Skin of body (tissue), 2 donors: Measurements from ENCODE around the gene FOXC2. TPM values are rescaled to one million over a fixed set of nuclear protein-coding genes. Genes with fewer than 3 reads are reported as not detected.
"Not testable (repeated sequence)": the region's sequence is repeated elsewhere in the genome, so short reads cannot be mapped to it uniquely, and the experiment has no call there.

Source experiments
- DNase-seq: peaks from one replicate; lab custom pipeline; 2025; lab: John Stamatoyannopoulos, UW
- total RNA-seq: library from RNA; depleted of rRNA; stranded (reverse); fragments of >200 nt; gene quantifications from one replicate; pipeline ENCODE4 v1.2.3, GENCODE V29; 2014

Gene FOXC2
- total RNA-seq, 1 donor from 2014 or later, result 0.10 TPM

- no peak for DNase-seq
These were observed 20.9 kb downstream of the FOXC2 start for GRCh38 chr16:86587487-86587886.

GRCh38 chr16:86587955-86588354 lies 21.3 kb downstream of the FOXC2 start:
- not testable (repeated sequence) for DNase-seq

GRCh38 chr16:86590501-86591144 lies 24.0 kb downstream of the FOXC2 start:
- DNase-seq, result no peak

DNA sequence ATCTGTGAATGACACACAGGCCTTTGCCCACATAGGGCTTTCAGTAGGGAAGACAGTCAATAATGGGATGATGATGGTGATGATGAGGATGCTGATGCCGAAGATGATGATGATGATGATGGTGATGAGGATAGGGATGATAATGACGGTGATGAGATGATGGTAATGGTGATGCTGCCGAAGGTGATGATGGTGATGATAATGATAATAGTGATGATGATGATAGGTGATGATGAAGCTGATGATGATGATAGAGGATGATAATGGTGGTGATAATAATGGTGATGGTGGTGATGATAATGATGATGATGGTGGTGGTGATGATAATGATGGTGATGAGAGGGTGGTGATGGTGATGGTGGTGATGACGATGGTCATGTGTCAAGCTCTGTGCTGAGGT lies 24.6 kb downstream of the FOXC2 start:
- no peak for DNase-seq

- DNase-seq, result no peak
These were observed 27.4 kb downstream of the FOXC2 start for GRCh38 chr16:86593913-86594620.

GRCh38 chr16:86594721-86595120 lies 28.1 kb downstream of the FOXC2 start:
- no peak for DNase-seq

DNA sequence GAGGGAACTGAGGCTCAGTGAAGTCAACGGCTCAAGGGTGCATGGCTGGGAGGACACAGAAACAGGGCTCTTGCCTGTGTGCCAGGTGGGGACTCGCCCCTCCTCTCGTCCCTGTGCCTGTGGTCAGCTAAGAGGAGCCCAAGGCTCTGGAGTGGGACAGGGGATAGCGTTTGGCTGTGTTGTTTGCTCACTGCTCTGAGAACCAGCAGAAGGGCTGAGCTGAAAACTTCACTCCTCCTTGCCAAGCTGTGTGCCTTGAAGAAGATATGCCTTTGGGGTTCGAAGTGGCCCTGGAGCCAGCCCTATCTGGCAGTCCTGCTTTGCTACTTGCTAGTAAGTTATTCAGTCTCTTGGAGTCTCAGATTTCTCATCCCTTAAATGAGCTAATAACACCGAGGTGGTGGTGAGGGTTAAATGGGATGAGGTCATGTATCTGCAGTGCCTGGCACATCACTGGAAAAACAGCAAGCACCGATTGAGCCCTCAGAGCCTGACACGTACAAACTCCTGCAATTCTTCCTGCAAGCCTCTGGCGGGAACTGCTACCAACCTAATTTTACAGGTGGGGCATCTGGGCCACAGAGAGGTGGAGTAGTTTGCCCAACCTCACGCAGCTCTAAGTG lies 29.5 kb downstream of the FOXC2 start:
- no peak for DNase-seq

DNA sequence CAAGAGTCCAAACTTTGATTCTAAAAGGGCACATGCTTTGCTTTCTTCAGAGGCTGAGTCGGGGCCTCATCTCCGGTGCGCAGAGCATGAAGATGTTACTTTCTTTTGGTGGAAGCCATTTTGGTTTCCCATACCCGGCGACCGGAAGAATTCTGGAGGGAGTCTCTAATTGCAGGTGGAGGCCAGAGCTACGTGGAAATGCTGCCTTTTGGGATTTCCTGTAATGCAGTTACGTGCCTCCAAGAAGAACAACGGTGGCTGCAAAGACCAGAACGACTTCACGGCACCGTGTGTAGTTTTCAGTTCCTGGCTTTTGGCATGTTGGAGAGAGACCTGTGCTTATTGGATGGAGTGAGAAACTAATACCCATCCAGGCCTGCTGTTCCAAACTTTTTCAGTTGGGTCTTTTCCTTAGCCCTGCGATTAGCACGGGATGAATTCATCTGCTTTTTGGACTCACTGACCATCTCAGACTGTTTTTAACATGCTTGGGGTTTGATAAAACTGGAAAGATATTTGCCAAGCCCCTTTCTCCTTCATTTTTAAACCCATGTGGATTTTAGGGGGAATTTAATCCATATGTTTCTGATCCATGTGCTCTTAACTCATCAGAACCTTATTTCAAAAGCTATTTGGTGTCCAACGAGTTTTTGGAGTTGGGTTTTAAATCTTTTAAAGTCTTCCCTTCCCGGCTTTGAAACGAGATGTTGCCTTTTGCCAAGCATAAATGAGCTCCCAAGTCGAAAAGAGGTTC lies 30.7 kb downstream of the FOXC2 start:
- DNase-seq, result no peak

- DNase-seq, result no peak
These were observed 31.4 kb downstream of the FOXC2 start for GRCh38 chr16:86597880-86598606.

DNA sequence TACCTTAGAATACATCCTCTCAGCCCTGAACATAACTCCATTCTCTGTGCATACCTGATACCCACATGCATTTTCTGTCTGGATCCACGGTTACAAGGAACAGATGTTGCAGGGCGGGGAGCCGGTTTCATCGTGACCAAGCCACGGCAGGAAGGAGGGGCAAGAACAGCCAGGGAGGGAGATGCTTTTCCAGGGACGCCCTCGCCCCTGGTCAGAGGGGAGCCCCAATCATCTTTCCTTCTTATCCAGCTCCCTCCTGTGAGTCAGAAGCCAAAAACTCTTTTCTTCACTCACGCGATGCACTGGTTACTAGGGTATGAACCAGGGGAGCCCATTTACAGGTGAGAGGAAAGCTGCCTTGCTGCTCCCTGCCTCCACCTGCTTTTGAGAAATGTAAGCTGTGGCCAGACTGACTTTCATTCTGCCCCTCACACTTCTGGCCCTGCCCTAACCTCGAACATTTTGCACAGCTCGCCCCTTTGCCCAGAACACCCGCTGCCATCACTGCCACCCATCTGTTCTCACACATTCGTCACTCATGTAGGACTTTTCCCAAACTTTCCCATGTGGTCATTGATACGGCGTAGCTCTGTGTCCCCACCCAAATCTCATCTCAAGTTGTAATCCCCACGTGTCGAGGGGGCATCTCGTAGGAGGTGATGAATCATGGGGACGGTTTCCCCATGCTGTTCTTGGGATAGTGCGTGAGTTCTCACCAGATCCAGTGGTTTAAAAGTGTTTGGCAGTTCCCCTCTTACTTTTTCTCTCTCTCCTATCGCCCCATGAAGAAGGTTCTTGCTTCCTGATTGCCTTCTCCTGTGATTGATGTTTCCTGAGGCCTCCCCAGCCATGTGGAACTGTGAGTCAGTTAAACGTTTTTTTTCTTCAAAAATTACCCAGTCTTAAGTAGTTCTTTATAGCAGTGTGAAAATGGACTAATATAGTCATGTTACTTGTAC lies 32.3 kb downstream of the FOXC2 start:
- DNase-seq, result no peak

- DNase-seq, result no peak
These were observed 34.7 kb downstream of the FOXC2 start for GRCh38 chr16:86601356-86601755.

DNA sequence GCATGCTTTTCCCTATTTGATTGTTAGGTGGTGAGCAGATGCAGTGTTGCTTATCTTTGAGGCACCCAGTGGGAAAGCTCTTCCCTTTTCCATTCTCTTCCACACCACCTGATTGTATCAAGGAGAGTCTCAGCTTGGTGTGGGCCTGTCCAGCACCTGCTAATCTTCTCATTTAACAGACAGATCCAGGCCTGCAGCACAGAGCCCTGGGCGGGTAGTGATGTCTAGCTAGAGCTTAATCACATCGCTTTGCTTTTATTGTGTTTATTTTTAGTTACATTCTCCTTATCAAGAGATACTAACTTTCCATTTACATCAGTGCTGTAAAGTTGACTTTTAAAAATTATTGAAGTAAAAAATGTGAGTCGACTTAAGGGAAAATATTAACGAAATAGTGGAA lies 35.9 kb downstream of the FOXC2 start:
- DNase-seq, result no peak

DNA sequence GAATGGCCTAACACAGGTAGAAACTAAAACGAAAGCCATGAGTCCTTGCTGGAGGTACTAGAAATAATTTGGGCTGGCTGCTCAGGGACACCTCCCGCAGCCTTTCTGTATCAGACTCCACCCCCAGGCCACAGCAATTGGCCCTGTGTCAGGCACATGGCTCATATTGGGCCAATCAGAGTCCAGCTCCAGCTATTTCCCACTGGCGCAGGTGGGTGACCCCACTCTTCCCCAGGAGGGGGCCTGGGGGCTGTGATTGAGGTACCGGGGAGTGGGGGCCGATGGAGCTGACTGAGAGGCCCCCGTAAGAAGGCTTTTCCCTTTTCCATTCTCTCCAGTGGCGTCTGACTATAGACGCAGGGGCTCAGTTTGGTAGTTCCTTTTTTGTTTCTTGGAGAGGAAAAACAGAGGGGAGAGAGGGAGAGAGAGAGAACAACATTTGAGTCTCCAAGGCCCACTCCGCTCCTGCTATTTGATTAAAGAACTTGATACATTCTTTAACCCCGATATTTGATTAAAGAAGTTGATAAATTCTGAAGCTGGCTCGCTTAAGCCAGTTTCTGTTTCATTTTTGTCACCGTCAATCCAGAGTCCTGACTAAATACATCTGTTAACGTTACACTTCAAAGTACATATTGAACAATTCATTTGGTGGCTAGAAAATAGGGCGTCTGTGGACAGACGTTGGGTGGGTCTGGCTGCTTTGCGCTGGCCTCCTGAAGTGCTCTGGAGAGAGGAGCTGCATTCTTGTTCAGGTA lies 38.0 kb downstream of the FOXC2 start:
- no peak for DNase-seq

- no peak for DNase-seq
These were observed 39.3 kb downstream of the FOXC2 start for GRCh38 chr16:86605950-86606349.

DNA sequence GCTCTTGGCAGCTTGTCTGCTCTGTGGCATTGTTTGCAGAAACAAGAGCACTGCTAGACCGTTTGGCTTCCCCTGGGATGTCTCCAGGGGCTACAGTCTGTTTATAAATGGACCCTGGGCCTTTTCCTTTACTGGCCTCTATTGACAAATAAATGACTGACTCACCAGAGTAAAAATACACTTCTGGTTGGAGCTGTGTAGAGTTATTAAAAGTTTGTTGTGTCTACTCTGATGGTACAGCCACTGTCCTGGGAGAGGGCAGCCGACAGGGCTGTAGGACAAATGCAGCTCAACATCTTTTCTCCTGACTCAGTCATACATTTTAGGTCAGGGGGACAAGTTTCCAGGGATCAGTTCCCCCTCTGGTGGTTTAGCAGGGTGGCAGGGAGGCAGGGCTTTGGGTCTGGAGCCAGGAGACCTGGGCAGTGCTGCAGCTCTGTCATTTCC lies 41.7 kb downstream of the FOXC2 start:
- no peak for DNase-seq

DNA sequence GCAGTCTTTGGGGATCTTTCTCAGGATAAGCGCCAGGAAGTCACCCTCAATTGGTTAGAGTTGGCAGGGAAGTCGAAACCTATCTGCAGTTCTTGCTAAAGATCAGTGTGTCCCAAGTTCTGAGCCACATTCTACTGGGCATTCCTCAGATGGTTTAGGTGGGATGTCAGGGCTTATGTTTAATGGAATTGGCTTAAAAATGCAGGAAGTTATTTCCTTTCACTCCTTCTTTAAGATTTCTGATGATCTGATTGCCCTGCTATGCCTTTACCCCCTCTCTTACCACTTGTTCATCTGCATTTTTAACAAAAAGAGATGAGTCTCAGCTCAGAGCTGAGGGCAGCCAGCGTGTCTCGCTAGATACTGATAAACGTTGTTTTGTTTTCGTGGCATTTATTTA lies 42.5 kb downstream of the FOXC2 start:
- no peak for DNase-seq

DNA sequence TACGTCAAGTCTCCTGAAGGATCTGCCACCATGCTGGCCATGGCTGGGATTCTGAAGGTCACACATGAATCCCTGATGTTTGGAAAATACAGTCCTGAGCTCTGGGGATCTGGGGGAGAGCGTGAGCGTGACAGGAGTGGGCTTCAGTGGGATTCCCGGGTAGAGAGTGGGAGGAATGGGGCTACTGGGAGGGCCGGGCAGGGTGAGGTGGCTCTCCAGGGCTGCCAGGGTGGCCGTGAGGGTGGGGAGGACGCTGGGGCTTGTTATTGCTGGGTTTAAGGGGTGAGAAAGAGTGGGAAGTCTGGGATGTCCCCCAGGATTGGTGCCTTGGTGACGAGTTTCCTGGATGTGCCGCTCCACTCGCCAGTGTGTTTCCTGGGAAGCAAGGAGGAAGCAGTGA lies 43.0 kb downstream of the FOXC2 start:
- DNase-seq, result no peak

- DNase-seq, result no peak
These were observed 44.3 kb downstream of the FOXC2 start for GRCh38 chr16:86610779-86611524.

DNA sequence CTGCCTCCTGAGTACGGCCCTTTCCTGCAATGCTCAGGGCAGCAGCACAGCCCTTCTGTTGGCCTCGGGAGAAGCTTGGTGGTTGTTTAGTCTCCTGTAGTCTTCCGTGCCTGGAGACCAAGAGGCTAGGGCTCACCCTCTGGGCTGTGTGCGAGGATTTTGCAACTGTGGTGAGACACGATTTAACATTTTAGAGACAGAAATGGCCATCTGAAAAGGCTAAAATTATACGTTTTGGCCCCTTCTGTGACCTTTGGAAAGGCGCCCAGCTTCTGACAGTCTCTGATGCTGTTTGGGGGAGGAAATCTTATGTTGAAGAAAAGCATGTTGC lies 44.9 kb downstream of the FOXC2 start:
- DNase-seq, result no peak
